HepG2 (cell line): ENCODE measurements around the gene RGS11. TPM values are rescaled to one million over a fixed set of nuclear protein-coding genes. Genes with fewer than 3 reads are reported as not detected.

Source experiments
- ATAC-seq: fragments of 200-7000 bp; cut with Tn5 transposase; 3 replicates; pipeline ENCODE4 v1.9.1; 2020; ENCODE audit warnings: mild to moderate bottlenecking, moderate library complexity
- BruUV-seq: library from RNA; stranded (reverse); fragments of 400-500 nt; replicated peaks from 2 replicates; lab custom pipeline; 2021; lab: Mats Ljungman, UMichigan
- CTCF ChIA-PET: fragments of 300-600 bp; formaldehyde crosslinking; extraction: SDS; loops from one replicate; lab custom pipeline; 2021; ENCODE audit warnings: low total read pairs, inconsistent platforms, low intra/inter-chr PET ratio; lab: Yijun Ruan, JAX
- POLR2A ChIA-PET: fragments of 350-600 bp; sonication (Branson Sonifier 250); formaldehyde crosslinking; loops from one replicate; lab custom pipeline; 2020; ENCODE audit warnings: antibody characterized with exemption, inconsistent platforms; lab: Yijun Ruan, JAX
- DNase-seq: peaks from one replicate; pipeline ENCODE4 v3.0.0-alpha.2; 2015; ENCODE audit warnings: low spot score
- FAIRE-seq: peaks from 3 replicates; lab custom pipeline; 2011; peaks lifted over from hg19 to GRCh38; lab: Jason Lieb, UNC
- H2AFZ ChIP-seq: one replicate; pipeline ENCODE4 v1.6.1; 2011; ENCODE audit warnings: low read length, inconsistent platforms
- H3K27ac ChIP-seq: fragments of 300-600 bp; 3 replicates; pipeline ENCODE4 v1.8.0; 2011; ENCODE audit warnings: mixed run types, mild to moderate bottlenecking, mixed read lengths, low read length, inconsistent platforms; ENCODE audit not compliant: insufficient read depth; ENCODE audit errors: extremely low read length
- H3K27me3 ChIP-seq, 2 experiments: fragments of 200-600 bp in 1 of 2; 2 replicates in 1 of 2; 3 replicates in 1 of 2; pipeline versions ENCODE4 v1.6.0 to v1.8.0; 2011; ENCODE audit warnings: low read length in 2 of 2, mild to moderate bottlenecking in 2 of 2, moderate library complexity in 2 of 2, inconsistent platforms in 1 of 2; ENCODE audit not compliant: insufficient read depth in 2 of 2, control insufficient read depth in 1 of 2
- H3K36me3 ChIP-seq, 2 experiments: fragments of 200-600 bp in 1 of 2; replicated peaks in 1 of 2; 2 replicates in 1 of 2; 3 replicates in 1 of 2; pipeline versions ENCODE4 v1.5.1 to v1.8.0; 2011; ENCODE audit warnings: low read length in 2 of 2, inconsistent platforms in 1 of 2; ENCODE audit not compliant: insufficient read depth in 2 of 2, control insufficient read depth in 1 of 2
- H3K4me1 ChIP-seq: 2 replicates; pipeline ENCODE4 v1.5.1; 2012; ENCODE audit warnings: low read length, inconsistent platforms; ENCODE audit not compliant: insufficient read depth
- H3K4me2 ChIP-seq: 2 replicates; pipeline ENCODE4 v1.6.0; 2011; ENCODE audit warnings: low read depth, low read length, inconsistent platforms
- H3K4me3 ChIP-seq, 3 experiments: fragments of 200-600 bp in 1 of 3; sonication (generic), shearing (Covaris generic) in 1 of 3; replicated peaks in 1 of 3; 2 replicates each; pipeline ENCODE4 v1.5.1; 2011 to 2016; ENCODE audit warnings: low read length in 3 of 3, inconsistent platforms in 2 of 3, low read depth in 2 of 3, mild to moderate bottlenecking in 2 of 3, control low read depth in 1 of 3, mixed read lengths in 1 of 3; ENCODE audit not compliant: insufficient read depth in 1 of 3
- H3K79me2 ChIP-seq: one replicate; pipeline ENCODE4 v1.6.1; 2011; ENCODE audit warnings: low read length, inconsistent platforms; ENCODE audit not compliant: insufficient read depth
- H3K9ac ChIP-seq: 2 replicates; pipeline ENCODE4 v1.6.0; 2011; ENCODE audit warnings: mild to moderate bottlenecking, low read depth, low read length, inconsistent platforms; ENCODE audit not compliant: insufficient read depth
- H3K9me3 ChIP-seq: 2 replicates; pipeline ENCODE4 v1.5.1; 2012; ENCODE audit warnings: mild to moderate bottlenecking, low read length
- H4K20me1 ChIP-seq: 2 replicates; pipeline ENCODE4 v1.6.0; 2011; ENCODE audit warnings: inconsistent platforms, mild to moderate bottlenecking, low read length, moderate library complexity; ENCODE audit not compliant: insufficient read depth
- MYNN ChIP-seq: sonication (generic); formaldehyde crosslinking; IDR thresholded peaks from 2 replicates; pipeline ENCODE4 v1.4.0; 2020; ENCODE audit warnings: mild to moderate bottlenecking, low read depth, missing genetic modification reagents
- REXO4 ChIP-seq: sonication (generic); formaldehyde crosslinking; IDR thresholded peaks from 2 replicates; pipeline ENCODE4 v1.8.0; 2022; ENCODE audit warnings: missing genetic modification reagents, mild to moderate bottlenecking, borderline replicate concordance
- RXRB ChIP-seq: IDR thresholded peaks from 2 replicates; pipeline ENCODE4 v1.6.1; 2016; ENCODE audit warnings: borderline replicate concordance, missing genetic modification reagents, missing compliant biosample characterization
- ZNF30 ChIP-seq: sonication (generic); formaldehyde crosslinking; IDR thresholded peaks from 2 replicates; pipeline ENCODE4 v1.5.0; 2020; ENCODE audit warnings: mild to moderate bottlenecking, missing genetic modification reagents
- ZNF552 ChIP-seq: sonication (generic); formaldehyde crosslinking; IDR thresholded peaks from 2 replicates; pipeline ENCODE4 v1.9.0; 2022; ENCODE audit warnings: missing genetic modification reagents, mild to moderate bottlenecking, borderline replicate concordance
- ZNF782 ChIP-seq: sonication (generic); formaldehyde crosslinking; IDR thresholded peaks from 2 replicates; pipeline ENCODE4 v1.4.0; 2020; ENCODE audit warnings: missing genetic modification reagents, mild to moderate bottlenecking, borderline replicate concordance
- WGBS: methylation state at CpG from one replicate; pipeline ENCODE4 v1.1.6; 2017; ENCODE audit warnings: low lambda C conversion rate; 5-methylcytosine and 5-hydroxymethylcytosine counted together
- in situ Hi-C: cut with HindIII; loops from 2 replicates; pipeline ENCODE4 v1.10.0; 2017; ENCODE audit warnings: low pct_unique_long_range_greater_than_20kb; ENCODE audit not compliant: extremely low pct_ligation_motif_present
- intact Hi-C: fragments of 100-400 bp; cut with micrococcal nuclease; formaldehyde crosslinking; loops from one replicate; pipeline ENCODE4 v1.10.0; 2022; ENCODE audit not compliant: unreplicated experiment
- polyA plus RNA-seq, 8 experiments: library from polyadenylated mRNA; depleted of rRNA in 3 of 8; stranded (reverse) in 7 of 8; unstranded in 1 of 8; fragments of >200 nt; fragmentation: Illumina TruSeq in 4 of 8; extraction: Trizol in 4 of 8; gene quantifications; 2 replicates each; pipeline versions ENCODE4 v1.2.1 to v1.2.3, GENCODE V29; 2011 to 2016; ENCODE audit warnings: low read depth in 4 of 8, missing spikeins in 1 of 8, mixed read lengths in 1 of 8; ENCODE audit not compliant: insufficient read depth in 1 of 8
- total RNA-seq, 5 experiments: library from RNA; depleted of rRNA; stranded (reverse); fragments of >200 nt; fragmentation: Illumina TruSeq; extraction: Trizol; gene quantifications; 2 replicates each; pipeline ENCODE4 v1.2.3, GENCODE V29; 2016; ENCODE audit warnings: low read depth in 1 of 5
- TF ChIP-seq, protein P1 (sequence below): IDR thresholded peaks from 2 replicates; pipeline ENCODE4 v1.6.1; 2016; ENCODE audit warnings: low read depth
- TF ChIP-seq, protein P2 (sequence below): sonication (generic); formaldehyde crosslinking; IDR thresholded peaks from 2 replicates; pipeline ENCODE4 v1.5.0; 2020; ENCODE audit warnings: missing genetic modification reagents
- TF ChIP-seq, protein P3 (sequence below): sonication (generic); formaldehyde crosslinking; IDR thresholded peaks from 2 replicates; pipeline ENCODE4 v1.4.0; 2020; ENCODE audit warnings: missing genetic modification reagents
- TF ChIP-seq, protein P4 (sequence below): sonication (generic); formaldehyde crosslinking; IDR thresholded peaks from 2 replicates; pipeline ENCODE4 v1.5.0; 2020; ENCODE audit warnings: missing genetic modification reagents, mild to moderate bottlenecking, borderline replicate concordance

RGS11 gene
- total and polyA plus RNA-seq, 2 of the 13 experiments (the other 11 are each of a cell fraction or from before 2014, with no cell fraction given): 0.11 TPM; not detected in 1

DNA sequence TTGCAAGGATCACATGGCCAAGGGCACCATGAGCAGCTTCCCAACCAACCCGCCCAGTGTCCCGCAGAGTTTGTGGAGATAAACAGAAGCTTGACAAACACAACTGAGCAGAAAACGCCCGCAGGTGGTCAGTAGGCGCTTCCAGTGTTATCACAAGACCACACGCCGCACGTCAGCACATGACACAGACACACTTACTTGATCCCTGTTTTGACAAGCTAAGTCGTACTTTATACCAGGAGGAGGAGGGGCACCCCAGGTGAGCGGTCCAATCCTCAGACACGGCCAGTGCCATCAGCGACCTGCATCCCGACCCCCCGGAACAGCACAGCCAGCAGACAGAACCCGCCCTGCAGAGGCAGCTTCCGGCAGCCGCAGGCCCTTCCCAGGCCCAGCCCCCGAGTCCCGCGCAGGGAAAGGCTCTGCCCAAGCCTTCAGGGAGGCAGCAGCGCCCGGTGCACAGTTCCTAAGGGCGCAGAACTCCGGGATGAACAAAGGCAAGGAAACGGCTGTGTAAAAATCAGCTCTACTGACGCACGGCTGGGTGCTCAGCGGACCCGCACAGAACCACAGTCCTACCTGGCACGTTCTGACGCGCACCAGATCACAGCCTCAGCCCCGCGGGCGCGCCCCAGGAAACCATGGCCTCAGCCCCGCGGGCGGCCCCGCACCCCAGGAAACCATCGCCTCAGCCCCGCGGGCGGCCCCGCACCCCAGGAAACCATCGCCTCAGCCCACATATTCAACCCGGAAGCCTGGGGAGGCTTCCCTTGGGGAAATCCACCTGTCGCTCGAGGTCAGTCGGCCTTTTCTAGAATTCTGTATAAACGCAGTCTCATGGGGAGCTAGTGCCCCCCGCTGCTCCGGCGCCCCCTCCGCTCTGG, 48.9 kb upstream of the RGS11 start:
- DNase-seq (no peak), FAIRE-seq (no peak), ATAC-seq (no peak; the same call in 2 of the 3 replicates)
- in situ Hi-C loops (no loop called here), intact Hi-C loops (no loop called here)
- Histone ChIP-seq H4K20me1 (peaks cover 38% of the 10 kb centered on the region; the same call in 1 of the 2 replicates), H3K27ac (no peak overlapping the region), H3K4me1 (peaks cover 9% of the 10 kb centered on the region), H3K9ac (no peak overlapping the region), H3K79me2 (peaks cover 68% of the 10 kb centered on the region), H2AFZ (no peak overlapping the region), H3K4me3 (no peak overlapping the region), H3K36me3 (peaks cover 5 to 29% of the 10 kb centered on the region in 2 experiments; a peak in 4 of 5 replicates), H3K9me3 (no peaks in the 10 kb centered on the region), H3K27me3 (no peaks in the 10 kb centered on the region), H3K4me2 (no peak overlapping the region)
- POLR2A ChIA-PET: no interaction called here
- CTCF ChIA-PET: no interaction called here
- no TSS peak for BruUV-seq
- 96% methylated on average over 41 of the region's 55 CpGs for WGBS
- TF ChIP-seq ZNF552 (CRISPR knock-in tag) (no peak), RXRB (no peak), ZNF782 (no peak), MYNN (no peak), ZNF30 (no peak), REXO4 (CRISPR knock-in tag) (no peak)
- TF ChIP-seq, protein P1, sequence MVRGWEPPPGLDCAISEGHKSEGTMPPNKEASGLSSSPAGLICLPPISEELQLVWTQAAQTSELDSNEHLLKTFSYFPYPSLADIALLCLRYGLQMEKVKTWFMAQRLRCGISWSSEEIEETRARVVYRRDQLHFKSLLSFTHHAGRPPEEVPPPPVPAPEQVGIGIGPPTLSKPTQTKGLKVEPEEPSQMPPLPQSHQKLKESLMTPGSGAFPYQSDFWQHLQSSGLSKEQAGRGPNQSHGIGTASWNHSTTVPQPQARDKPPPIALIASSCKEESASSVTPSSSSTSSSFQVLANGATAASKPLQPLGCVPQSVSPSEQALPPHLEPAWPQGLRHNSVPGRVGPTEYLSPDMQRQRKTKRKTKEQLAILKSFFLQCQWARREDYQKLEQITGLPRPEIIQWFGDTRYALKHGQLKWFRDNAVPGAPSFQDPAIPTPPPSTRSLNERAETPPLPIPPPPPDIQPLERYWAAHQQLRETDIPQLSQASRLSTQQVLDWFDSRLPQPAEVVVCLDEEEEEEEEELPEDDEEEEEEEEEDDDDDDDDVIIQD: no peak
- TF ChIP-seq, protein P2, sequence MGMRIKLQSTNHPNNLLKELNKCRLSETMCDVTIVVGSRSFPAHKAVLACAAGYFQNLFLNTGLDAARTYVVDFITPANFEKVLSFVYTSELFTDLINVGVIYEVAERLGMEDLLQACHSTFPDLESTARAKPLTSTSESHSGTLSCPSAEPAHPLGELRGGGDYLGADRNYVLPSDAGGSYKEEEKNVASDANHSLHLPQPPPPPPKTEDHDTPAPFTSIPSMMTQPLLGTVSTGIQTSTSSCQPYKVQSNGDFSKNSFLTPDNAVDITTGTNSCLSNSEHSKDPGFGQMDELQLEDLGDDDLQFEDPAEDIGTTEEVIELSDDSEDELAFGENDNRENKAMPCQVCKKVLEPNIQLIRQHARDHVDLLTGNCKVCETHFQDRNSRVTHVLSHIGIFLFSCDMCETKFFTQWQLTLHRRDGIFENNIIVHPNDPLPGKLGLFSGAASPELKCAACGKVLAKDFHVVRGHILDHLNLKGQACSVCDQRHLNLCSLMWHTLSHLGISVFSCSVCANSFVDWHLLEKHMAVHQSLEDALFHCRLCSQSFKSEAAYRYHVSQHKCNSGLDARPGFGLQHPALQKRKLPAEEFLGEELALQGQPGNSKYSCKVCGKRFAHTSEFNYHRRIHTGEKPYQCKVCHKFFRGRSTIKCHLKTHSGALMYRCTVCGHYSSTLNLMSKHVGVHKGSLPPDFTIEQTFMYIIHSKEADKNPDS (CRISPR knock-in tag): no peak
- TF ChIP-seq, protein P3, sequence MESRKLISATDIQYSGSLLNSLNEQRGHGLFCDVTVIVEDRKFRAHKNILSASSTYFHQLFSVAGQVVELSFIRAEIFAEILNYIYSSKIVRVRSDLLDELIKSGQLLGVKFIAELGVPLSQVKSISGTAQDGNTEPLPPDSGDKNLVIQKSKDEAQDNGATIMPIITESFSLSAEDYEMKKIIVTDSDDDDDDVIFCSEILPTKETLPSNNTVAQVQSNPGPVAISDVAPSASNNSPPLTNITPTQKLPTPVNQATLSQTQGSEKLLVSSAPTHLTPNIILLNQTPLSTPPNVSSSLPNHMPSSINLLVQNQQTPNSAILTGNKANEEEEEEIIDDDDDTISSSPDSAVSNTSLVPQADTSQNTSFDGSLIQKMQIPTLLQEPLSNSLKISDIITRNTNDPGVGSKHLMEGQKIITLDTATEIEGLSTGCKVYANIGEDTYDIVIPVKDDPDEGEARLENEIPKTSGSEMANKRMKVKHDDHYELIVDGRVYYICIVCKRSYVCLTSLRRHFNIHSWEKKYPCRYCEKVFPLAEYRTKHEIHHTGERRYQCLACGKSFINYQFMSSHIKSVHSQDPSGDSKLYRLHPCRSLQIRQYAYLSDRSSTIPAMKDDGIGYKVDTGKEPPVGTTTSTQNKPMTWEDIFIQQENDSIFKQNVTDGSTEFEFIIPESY: no peak
- TF ChIP-seq, protein P4, sequence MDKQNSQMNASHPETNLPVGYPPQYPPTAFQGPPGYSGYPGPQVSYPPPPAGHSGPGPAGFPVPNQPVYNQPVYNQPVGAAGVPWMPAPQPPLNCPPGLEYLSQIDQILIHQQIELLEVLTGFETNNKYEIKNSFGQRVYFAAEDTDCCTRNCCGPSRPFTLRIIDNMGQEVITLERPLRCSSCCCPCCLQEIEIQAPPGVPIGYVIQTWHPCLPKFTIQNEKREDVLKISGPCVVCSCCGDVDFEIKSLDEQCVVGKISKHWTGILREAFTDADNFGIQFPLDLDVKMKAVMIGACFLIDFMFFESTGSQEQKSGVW (CRISPR knock-in tag): no peak
